ENCODE results near the gene ANXA1.

ANXA1 gene

DNA sequence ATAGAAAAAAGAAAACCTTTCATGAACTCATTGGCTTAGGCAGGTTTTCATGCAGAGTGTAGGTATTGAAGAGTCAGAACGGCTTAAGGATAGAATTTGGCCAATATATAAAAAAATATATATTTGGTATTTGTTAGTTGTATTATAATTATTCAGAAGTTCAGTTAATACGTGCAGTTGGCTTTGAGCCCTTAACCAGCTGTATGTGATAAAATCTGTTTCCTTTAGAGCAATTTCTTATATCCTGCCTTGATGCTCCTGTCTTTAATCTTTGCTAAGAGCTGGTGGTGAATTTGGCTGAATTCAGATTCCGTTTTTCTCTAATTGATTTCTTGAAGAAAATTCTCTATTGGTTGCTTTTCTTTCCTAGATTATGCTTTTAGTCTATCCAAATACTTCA is 3.7 kb downstream of the ANXA1 start:
- Histone ChIP-seq H3K4me3 (ENCODE audit: low read length) (no peak overlapping the region), H3K36me3 (replicated peaks; ENCODE audit: insufficient read depth, low read length) (no peaks in the 10 kb centered on the region), H3K9me2 (replicated peaks; ENCODE audit: insufficient read depth, low read length) (no peaks in the 10 kb centered on the region), H3K27ac (ENCODE audit: low read length) (no peak overlapping the region), H3F3A (ENCODE audit: insufficient read depth, low read length) (no peaks in the 10 kb centered on the region), H3K9me3 (replicated peaks; ENCODE audit: insufficient read depth, low read length) (no peaks in the 10 kb centered on the region), H3K79me2 (ENCODE audit: low read length) (no peaks in the 10 kb centered on the region), H3K9ac (ENCODE audit: low read length) (no peak overlapping the region), H3K4me2 (ENCODE audit: low read depth, low read length) (no peak overlapping the region), H3K27me3 (replicated peaks; ENCODE audit: insufficient read depth, low read length) (no peaks in the 10 kb centered on the region), H3K4me1 (ENCODE audit: low read length) (0 out of 2 replicates have a peak, but pooled peaks cover 8% of the 10 kb centered on the region), H4K20me1 (ENCODE audit: insufficient read depth, low read length) (no peaks in the 10 kb centered on the region), H2AFZ (ENCODE audit: low read length) (no peak overlapping the region)
- TF ChIP-seq EZH2 (optimal IDR thresholded peaks at IDR 0.05; ENCODE audit: low read depth, low read length), result no peak
- TF ChIP-seq, protein P1, sequence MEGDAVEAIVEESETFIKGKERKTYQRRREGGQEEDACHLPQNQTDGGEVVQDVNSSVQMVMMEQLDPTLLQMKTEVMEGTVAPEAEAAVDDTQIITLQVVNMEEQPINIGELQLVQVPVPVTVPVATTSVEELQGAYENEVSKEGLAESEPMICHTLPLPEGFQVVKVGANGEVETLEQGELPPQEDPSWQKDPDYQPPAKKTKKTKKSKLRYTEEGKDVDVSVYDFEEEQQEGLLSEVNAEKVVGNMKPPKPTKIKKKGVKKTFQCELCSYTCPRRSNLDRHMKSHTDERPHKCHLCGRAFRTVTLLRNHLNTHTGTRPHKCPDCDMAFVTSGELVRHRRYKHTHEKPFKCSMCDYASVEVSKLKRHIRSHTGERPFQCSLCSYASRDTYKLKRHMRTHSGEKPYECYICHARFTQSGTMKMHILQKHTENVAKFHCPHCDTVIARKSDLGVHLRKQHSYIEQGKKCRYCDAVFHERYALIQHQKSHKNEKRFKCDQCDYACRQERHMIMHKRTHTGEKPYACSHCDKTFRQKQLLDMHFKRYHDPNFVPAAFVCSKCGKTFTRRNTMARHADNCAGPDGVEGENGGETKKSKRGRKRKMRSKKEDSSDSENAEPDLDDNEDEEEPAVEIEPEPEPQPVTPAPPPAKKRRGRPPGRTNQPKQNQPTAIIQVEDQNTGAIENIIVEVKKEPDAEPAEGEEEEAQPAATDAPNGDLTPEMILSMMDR (IDR thresholded peaks at IDR 0.05; ENCODE audit: low read length), result no peak
- TF ChIP-seq EZH2phosphoT487 (IDR thresholded peaks at IDR 0.05; ENCODE audit: low read length), result no peak
- DNase-seq, result no peak

DNA sequence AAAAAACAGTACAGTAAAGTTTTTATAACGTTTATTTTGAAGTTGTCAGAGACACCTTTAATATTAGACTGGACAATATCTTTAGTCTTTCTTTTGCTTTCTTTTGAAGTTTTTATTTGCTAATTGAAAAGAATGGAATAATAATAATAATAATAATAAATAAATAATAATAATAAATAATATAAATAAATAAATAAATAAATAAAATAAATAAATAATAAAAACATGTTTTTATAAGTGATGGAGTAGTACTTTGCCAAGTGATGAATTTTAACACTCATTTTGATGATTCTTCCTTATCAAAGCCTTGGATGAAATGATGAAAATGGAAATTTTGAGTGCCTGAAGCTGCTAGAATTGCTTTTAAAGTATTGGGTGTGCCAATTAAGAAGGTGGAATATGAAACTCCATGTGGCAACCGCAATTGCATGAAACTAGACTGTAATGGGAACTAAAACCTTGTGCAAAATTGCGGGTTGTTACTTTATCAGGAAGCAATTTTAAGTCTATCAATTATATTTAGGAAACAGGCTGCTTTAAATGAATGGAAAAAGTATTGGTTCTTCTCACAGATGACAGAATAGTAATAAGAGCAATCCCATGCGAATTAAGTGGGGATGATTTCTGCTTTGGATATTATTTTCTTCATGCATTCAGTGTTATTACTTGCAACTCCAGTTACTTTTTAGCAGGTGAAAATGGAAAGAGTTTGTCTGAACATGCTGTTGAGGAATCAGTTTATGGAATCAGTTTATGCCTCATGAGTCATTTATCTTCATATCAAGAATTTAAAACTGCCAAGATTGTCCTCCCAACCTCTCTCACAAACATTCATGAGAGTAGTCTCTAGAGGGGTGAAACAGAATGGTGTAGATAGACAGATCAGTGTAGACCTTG is 4.6 kb downstream of the ANXA1 start:
- H3K4me1 ChIP-seq (ENCODE audit: low read length), result 0 out of 2 replicates have a peak, but pooled peaks cover 6% of the 10 kb centered on the region
- no peaks in the 10 kb centered on the region for H3K9me2 ChIP-seq (replicated peaks; ENCODE audit: insufficient read depth, low read length)
- H3K9me3 ChIP-seq (replicated peaks; ENCODE audit: insufficient read depth, low read length), result no peaks in the 10 kb centered on the region
- no peak overlapping the region for H3K4me2 ChIP-seq (ENCODE audit: low read depth, low read length)
- no peaks in the 10 kb centered on the region for H3K27me3 ChIP-seq (replicated peaks; ENCODE audit: insufficient read depth, low read length)
- no peaks in the 10 kb centered on the region for H4K20me1 ChIP-seq (ENCODE audit: insufficient read depth, low read length)
- no peak overlapping the region for H3K4me3 ChIP-seq (ENCODE audit: low read length)
- no peaks in the 10 kb centered on the region for H3K36me3 ChIP-seq (replicated peaks; ENCODE audit: insufficient read depth, low read length)
- H3K27ac ChIP-seq (ENCODE audit: low read length), result no peak overlapping the region
- no peak for DNase-seq
- TF ChIP-seq EZH2phosphoT487 (IDR thresholded peaks at IDR 0.05; ENCODE audit: low read length), result no peak
- TF ChIP-seq, protein P1 (IDR thresholded peaks at IDR 0.05; ENCODE audit: low read length), result no peak
- no peak for TF ChIP-seq EZH2 (optimal IDR thresholded peaks at IDR 0.05; ENCODE audit: low read depth, low read length)
- H3F3A ChIP-seq (ENCODE audit: insufficient read depth, low read length), result no peaks in the 10 kb centered on the region
- H3K79me2 ChIP-seq (ENCODE audit: low read length), result no peaks in the 10 kb centered on the region
- no peak overlapping the region for H2AFZ ChIP-seq (ENCODE audit: low read length)
- no peak overlapping the region for H3K9ac ChIP-seq (ENCODE audit: low read length)

DNA sequence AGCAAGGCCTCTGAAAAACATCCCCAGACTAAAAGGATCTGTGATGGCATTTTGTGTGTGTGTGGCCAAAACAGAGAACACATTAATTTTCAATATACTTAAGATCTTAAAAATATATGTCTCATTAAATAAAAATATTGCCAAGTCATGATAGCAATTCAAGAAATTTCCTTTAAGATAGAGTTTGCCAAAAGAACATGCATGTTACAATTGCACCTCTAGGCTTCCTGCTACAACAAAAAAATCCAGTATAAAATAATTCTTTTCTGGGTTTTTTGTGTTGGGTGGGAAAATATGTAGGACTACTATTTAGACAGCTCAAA is 5.2 kb downstream of the ANXA1 start:
- no peak overlapping the region for H3K4me2 ChIP-seq (ENCODE audit: low read depth, low read length)
- H3K27me3 ChIP-seq (replicated peaks; ENCODE audit: insufficient read depth, low read length), result no peaks in the 10 kb centered on the region
- H2AFZ ChIP-seq (ENCODE audit: low read length), result no peak overlapping the region
- no peaks in the 10 kb centered on the region for H3K79me2 ChIP-seq (ENCODE audit: low read length)
- TF ChIP-seq, protein P1 (IDR thresholded peaks at IDR 0.05; ENCODE audit: low read length), result no peak
- no peak for TF ChIP-seq EZH2phosphoT487 (IDR thresholded peaks at IDR 0.05; ENCODE audit: low read length)
- TF ChIP-seq EZH2 (optimal IDR thresholded peaks at IDR 0.05; ENCODE audit: low read depth, low read length), result no peak
- H3K4me3 ChIP-seq (ENCODE audit: low read length), result no peak overlapping the region
- no peaks in the 10 kb centered on the region for H3K36me3 ChIP-seq (replicated peaks; ENCODE audit: insufficient read depth, low read length)
- H3F3A ChIP-seq (ENCODE audit: insufficient read depth, low read length), result no peaks in the 10 kb centered on the region
- H3K9me3 ChIP-seq (replicated peaks; ENCODE audit: insufficient read depth, low read length), result no peaks in the 10 kb centered on the region
- no peaks in the 10 kb centered on the region for H4K20me1 ChIP-seq (ENCODE audit: insufficient read depth, low read length)
- H3K9ac ChIP-seq (ENCODE audit: low read length), result no peak overlapping the region
- H3K9me2 ChIP-seq (replicated peaks; ENCODE audit: insufficient read depth, low read length), result no peaks in the 10 kb centered on the region
- H3K27ac ChIP-seq (ENCODE audit: low read length), result no peak overlapping the region
- 0 out of 2 replicates have a peak, but pooled peaks cover 2% of the 10 kb centered on the region for H3K4me1 ChIP-seq (ENCODE audit: low read length)
- DNase-seq, result no peak

Data from MM.1S (cell line).